ENCODE results near the gene RTTN. TPM values are rescaled to one million over a fixed set of nuclear protein-coding genes. Genes with fewer than 3 reads are reported as not detected.
A peak's percentile ranks its signal among the peaks of the same experiment; 100 is the strongest.

RTTN gene
- total and polyA plus RNA-seq, 10 of the 15 experiments (the other 5 are each of a cell fraction or from before 2014, with no cell fraction given): 9.4 to 36.6 (median 15.7) TPM

- peak; percentile 27 for FAIRE-seq
- Histone ChIP-seq H2AFZ (ENCODE audit: control insufficient read depth, low read depth, low read length) (no peak overlapping the region), H3K4me1 (ENCODE audit: control insufficient read depth, insufficient read depth, low read length) (no peaks in the 10 kb centered on the region), H3K9ac (ENCODE audit: control insufficient read depth, insufficient read depth, low read length) (no peak overlapping the region), H3K4me3 (no peak overlapping the region), H3K36me3 (ENCODE audit: control insufficient read depth in 2 of 2, insufficient read depth in 2 of 2, low read length in 1 of 2) (peaks cover 2 to 10% of the 10 kb centered on the region in 2 experiments; a peak in 3 of 4 replicates), H3K79me2 (ENCODE audit: control insufficient read depth, insufficient read depth, low read length) (no peaks in the 10 kb centered on the region), H3K4me2 (ENCODE audit: control insufficient read depth, insufficient read depth) (no peak overlapping the region), H4K20me1 (ENCODE audit: control insufficient read depth, insufficient read depth) (no peaks in the 10 kb centered on the region), H3K27me3 (replicated peaks in 1 of 2; ENCODE audit: control insufficient read depth in 2 of 2, insufficient read depth in 2 of 2, low read length in 1 of 2) (no peaks in the 10 kb centered on the region), H3K27ac (ENCODE audit: control insufficient read depth, insufficient read depth) (no peak overlapping the region), H3K9me3 (replicated peaks; ENCODE audit: control insufficient read depth, insufficient read depth, low read length) (no peaks in the 10 kb centered on the region)
- no peak for TF ChIP-seq USF1 (IDR thresholded peaks at IDR 0.05; ENCODE audit: borderline replicate concordance, extremely low read length, insufficient read depth, low read depth, low read length)
- BruUV-seq (replicated peaks): no TSS peak
- WGBS (ENCODE audit: insufficient coverage, insufficient replicate concordance, low lambda C conversion rate, missing lambda C conversion rate): 100% methylated on average over 4 of the region's 4 CpGs
- intact Hi-C loops (cut with micrococcal nuclease; ENCODE audit: unreplicated experiment): no loop called here
- DNase-seq (ENCODE audit: low read depth, low spot score): no peak
- in situ Hi-C loops (cut with MboI): no loop called here
- ChIA-PET CTCF (no interaction called here), POLR2A (no interaction called here), RAD21 (ENCODE audit: unreplicated experiment) (no interaction called here), SMC1A (ENCODE audit: uncharacterized antibody, unreplicated experiment) (no interaction called here)
- no peak for ATAC-seq
Measured at GRCh38 chr18:70047931-70048603, 157.4 kb downstream of the RTTN start.

- no peak for ATAC-seq
- ChIA-PET CTCF (interaction anchor here (0.8 kb wide), 1 partner anchor 22 kb away, joined by 3 read pairs; no protein-coding TSS in a partner anchor), POLR2A (no interaction called here)
- TF ChIP-seq IRF5 (IDR thresholded peaks at IDR 0.05; ENCODE audit: borderline replicate concordance): no peak
- TF ChIP-seq NR2F1 (conservative IDR thresholded peaks at IDR 0.05): no peak
- TF ChIP-seq JUND (IDR thresholded peaks at IDR 0.05; ENCODE audit: low read depth, low read length): no peak
- no peak for TF ChIP-seq ZNF592 (IDR thresholded peaks at IDR 0.05)
- no peak for TF ChIP-seq EP300 (IDR thresholded peaks at IDR 0.05; ENCODE audit: borderline replicate concordance in 1 of 2, control insufficient read depth in 1 of 2, low read depth in 2 of 2, low read length in 2 of 2)
- TF ChIP-seq ETV6 (conservative IDR thresholded peaks at IDR 0.05 in 1 of 2, IDR thresholded peaks at IDR 0.05 in 1 of 2; ENCODE audit: borderline replicate concordance in 1 of 2, low read depth in 1 of 2): no peak
- TF ChIP-seq KLF5 (IDR thresholded peaks at IDR 0.05; ENCODE audit: partially characterized antibody): no peak
- no peak for TF ChIP-seq BMI1 (IDR thresholded peaks at IDR 0.05; ENCODE audit: borderline replicate concordance)
Measured at GRCh38 chr18:70046796-70047195, 158.7 kb downstream of the RTTN start.

More at GRCh38 chr18:70046796-70047195, 158.7 kb downstream of the RTTN start:
- peaks cover 2 to 10% of the 10 kb centered on the region in 2 experiments; a peak in 3 of 4 replicates for H3K36me3 ChIP-seq (ENCODE audit: control insufficient read depth in 2 of 2, insufficient read depth in 2 of 2, low read length in 1 of 2)
- no peaks in the 10 kb centered on the region for H3K27me3 ChIP-seq (replicated peaks in 1 of 2; ENCODE audit: control insufficient read depth in 2 of 2, insufficient read depth in 2 of 2, low read length in 1 of 2)
- no peak overlapping the region for H3K4me2 ChIP-seq (ENCODE audit: control insufficient read depth, insufficient read depth)
- H3K79me2 ChIP-seq (ENCODE audit: control insufficient read depth, insufficient read depth, low read length): no peaks in the 10 kb centered on the region
- H3K4me3 ChIP-seq: no peak overlapping the region
- H3K27ac ChIP-seq (ENCODE audit: control insufficient read depth, insufficient read depth): no peak overlapping the region
- intact Hi-C loops (cut with micrococcal nuclease; ENCODE audit: unreplicated experiment) (no loop called here), in situ Hi-C loops (cut with MboI) (no loop called here)
- H3K9me3 ChIP-seq (replicated peaks; ENCODE audit: control insufficient read depth, insufficient read depth, low read length): no peaks in the 10 kb centered on the region
- DNase-seq (ENCODE audit: low read depth, low spot score) (no peak), FAIRE-seq (no peak)
- ChIA-PET RAD21 (ENCODE audit: unreplicated experiment) (no interaction called here), SMC1A (ENCODE audit: uncharacterized antibody, unreplicated experiment) (interaction anchor here (2.8 kb wide), 1 partner anchor 11 kb away, joined by 9 read pairs; no protein-coding TSS in a partner anchor)
- no peak overlapping the region for H2AFZ ChIP-seq (ENCODE audit: control insufficient read depth, low read depth, low read length)
- no peaks in the 10 kb centered on the region for H4K20me1 ChIP-seq (ENCODE audit: control insufficient read depth, insufficient read depth)
- no peak overlapping the region for H3K9ac ChIP-seq (ENCODE audit: control insufficient read depth, insufficient read depth, low read length)
- no peaks in the 10 kb centered on the region for H3K4me1 ChIP-seq (ENCODE audit: control insufficient read depth, insufficient read depth, low read length)
- no TSS peak for BruUV-seq (replicated peaks)
- 73% methylated on average over 1 of the region's 1 CpG for WGBS (ENCODE audit: insufficient coverage, insufficient replicate concordance, low lambda C conversion rate, missing lambda C conversion rate)
